ENCODE data around the gene TBCCD1. TPM values are rescaled to one million over a fixed set of nuclear protein-coding genes. Genes with fewer than 3 reads are reported as not detected.
"Not testable (repeated sequence)": the region's sequence is repeated elsewhere in the genome, so short reads cannot be mapped to it uniquely, and the experiment has no call there.

The TBCCD1 gene
- total RNA-seq, 2 experiments from 2014 or later: 7.6 to 8.1 TPM

DNA sequence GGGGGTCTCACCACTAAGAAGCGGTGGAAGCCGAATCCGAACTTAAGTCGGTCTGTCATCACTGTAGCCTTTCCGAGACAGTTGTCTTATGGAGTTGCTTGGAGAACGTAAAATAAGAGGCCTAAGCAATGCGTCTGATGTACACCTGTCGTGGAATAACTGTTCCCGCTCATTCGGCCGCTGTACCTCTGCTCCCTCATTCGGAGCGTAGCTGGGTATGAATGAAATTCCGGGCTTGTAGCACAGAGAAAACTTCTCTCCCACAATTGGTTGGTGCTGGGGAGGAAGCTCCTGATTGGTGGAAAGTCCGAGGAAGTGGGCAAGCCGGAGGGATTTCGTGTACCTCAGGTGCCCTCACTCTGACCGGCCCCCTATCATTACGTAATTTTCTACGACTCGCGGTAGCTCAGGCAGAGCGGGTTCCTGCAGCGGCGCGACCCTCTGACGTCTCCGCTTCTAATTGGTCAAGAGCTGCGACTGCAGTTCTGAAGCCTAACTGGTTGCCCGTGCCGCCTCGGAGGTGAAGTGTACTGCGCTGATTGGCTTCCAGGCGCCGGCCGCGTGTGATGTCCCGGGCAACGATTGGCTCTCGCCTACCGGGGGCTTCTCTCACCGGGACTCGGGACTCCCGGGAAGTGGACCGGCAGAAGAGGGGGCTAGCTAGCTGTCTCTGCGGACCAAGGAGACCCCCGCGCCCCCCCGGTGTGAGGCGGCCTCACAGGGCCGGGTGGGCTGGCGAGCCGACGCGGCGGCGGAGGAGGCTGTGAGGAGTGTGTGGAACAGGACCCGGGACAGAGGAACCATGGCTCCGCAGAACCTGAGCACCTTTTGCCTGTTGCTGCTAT lies 3.2 kb upstream of the TBCCD1 start, which contains the start of gene DNAJB11:
Gene DNAJB11 (plus strand): TSS at position 625 of the 845 bp plus-strand sequence. CDS start 178 bp downstream, at position 803.
- Histone ChIP-seq H3K27ac (ENCODE audit: low read depth in 1 of 2, low read length in 2 of 2) (peak within 1 kb of the TSS; percentile 90 to 94), H3K36me3 (ENCODE audit: insufficient read depth, low read length) (peaks cover 26% of the 10 kb centered on the region), H3K4me3 (ENCODE audit: low read length) (peak within 1 kb of the TSS; percentile 79), H3K4me1 (ENCODE audit: insufficient read depth, low read length) (peaks cover 37% of the 10 kb centered on the region), H3K27me3 (ENCODE audit: control insufficient read depth in 1 of 2, insufficient read depth in 2 of 2, low read length in 2 of 2) (no peaks in the 10 kb centered on the region), H3K9me3 (ENCODE audit: control insufficient read depth in 1 of 2, insufficient read depth in 1 of 2, low read length in 2 of 2) (no peaks in the 10 kb centered on the region)
- H3K36me3 Mint-ChIP-seq (ENCODE audit: low read depth): peaks cover 62% of the 10 kb centered on the region
- TF ChIP-seq, protein P1, sequence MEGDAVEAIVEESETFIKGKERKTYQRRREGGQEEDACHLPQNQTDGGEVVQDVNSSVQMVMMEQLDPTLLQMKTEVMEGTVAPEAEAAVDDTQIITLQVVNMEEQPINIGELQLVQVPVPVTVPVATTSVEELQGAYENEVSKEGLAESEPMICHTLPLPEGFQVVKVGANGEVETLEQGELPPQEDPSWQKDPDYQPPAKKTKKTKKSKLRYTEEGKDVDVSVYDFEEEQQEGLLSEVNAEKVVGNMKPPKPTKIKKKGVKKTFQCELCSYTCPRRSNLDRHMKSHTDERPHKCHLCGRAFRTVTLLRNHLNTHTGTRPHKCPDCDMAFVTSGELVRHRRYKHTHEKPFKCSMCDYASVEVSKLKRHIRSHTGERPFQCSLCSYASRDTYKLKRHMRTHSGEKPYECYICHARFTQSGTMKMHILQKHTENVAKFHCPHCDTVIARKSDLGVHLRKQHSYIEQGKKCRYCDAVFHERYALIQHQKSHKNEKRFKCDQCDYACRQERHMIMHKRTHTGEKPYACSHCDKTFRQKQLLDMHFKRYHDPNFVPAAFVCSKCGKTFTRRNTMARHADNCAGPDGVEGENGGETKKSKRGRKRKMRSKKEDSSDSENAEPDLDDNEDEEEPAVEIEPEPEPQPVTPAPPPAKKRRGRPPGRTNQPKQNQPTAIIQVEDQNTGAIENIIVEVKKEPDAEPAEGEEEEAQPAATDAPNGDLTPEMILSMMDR (IDR thresholded peaks at IDR 0.05): no peak
- H3K27me3 Mint-ChIP-seq: no peaks in the 10 kb centered on the region
- peak within 1 kb of the TSS; percentile 94 for H3K27ac Mint-ChIP-seq
- ChIA-PET CTCF (interaction anchor here (1.1 to 2.2 kb wide), 6 partner anchors 30 to 633 kb away, joined by 4 to 9 read pairs (median 5); partner anchors contain the start of genes RPL39L and TRA2B), POLR2A (interaction anchor here (0.7 to 3.0 kb wide), 21 partner anchors 9 to 1175 kb away, joined by 3 to 59 read pairs (median 5); partner anchors contain the start of genes BCL6, EIF4A2, RFC4 and RPL39L)
- intact Hi-C loops (cut with DNase I, micrococcal nuclease): loop anchor here (1.0 to 10.0 kb wide), 7 partner anchors 212 to 983 kb away; partner anchors contain the start of genes EIF4A2 (in 2 of the 2), RFC4 (in 2 of the 2), SENP2 (in 1 of the 2) and ST6GAL1 (in 1 of the 2)
- peak; percentile 91 to 100 (median 97) for DNase-seq
- peak; percentile 83 for ATAC-seq (ENCODE audit: poor library complexity)
- H3K9me3 Mint-ChIP-seq: no peaks in the 10 kb centered on the region
- peaks cover 69% of the 10 kb centered on the region for H3K4me1 Mint-ChIP-seq (ENCODE audit: low read depth)
- peak within 1 kb of the TSS; percentile 99 for H3K4me3 Mint-ChIP-seq

DNA sequence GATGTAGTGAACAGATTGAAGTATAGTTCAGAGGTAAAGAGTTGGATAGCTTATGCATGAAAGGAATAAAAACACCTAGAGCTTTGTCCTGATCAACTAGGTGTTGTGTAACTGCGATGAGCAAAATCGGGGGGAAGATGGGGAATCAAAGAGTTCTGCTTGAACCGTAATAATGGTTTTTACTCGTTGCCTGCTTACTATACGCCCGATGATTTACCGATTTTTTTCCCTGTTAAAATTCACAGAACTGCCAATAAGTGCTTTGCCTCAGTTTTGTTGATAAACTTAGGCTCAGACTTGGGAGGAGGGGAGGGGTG lies 2.6 kb upstream of the TBCCD1 start:
- peaks cover 21% of the 10 kb centered on the region for H3K36me3 ChIP-seq (ENCODE audit: insufficient read depth, low read length)
- TF ChIP-seq, protein P1 (IDR thresholded peaks at IDR 0.05): no peak
- peaks cover 58% of the 10 kb centered on the region for H3K36me3 Mint-ChIP-seq (ENCODE audit: low read depth)
- peaks cover 69% of the 10 kb centered on the region for H3K4me1 Mint-ChIP-seq (ENCODE audit: low read depth)
- H3K27ac Mint-ChIP-seq: peak overlapping the region; percentile 94
- H3K4me1 ChIP-seq (ENCODE audit: insufficient read depth, low read length): peaks cover 37% of the 10 kb centered on the region
- peak overlapping the region; percentile 99 for H3K4me3 Mint-ChIP-seq
- no peak for DNase-seq
- H3K4me3 ChIP-seq (ENCODE audit: low read length): peak overlapping the region; percentile 79
- ChIA-PET CTCF (interaction anchor here (1.1 to 2.2 kb wide), 6 partner anchors 29 to 632 kb away, joined by 4 to 9 read pairs (median 5); partner anchors contain the start of genes RPL39L and TRA2B), POLR2A (interaction anchor here (0.7 to 3.0 kb wide), 19 partner anchors 10 to 1176 kb away, joined by 3 to 59 read pairs (median 5); partner anchors contain the start of genes BCL6, EIF4A2, RFC4 and RPL39L)
- peak overlapping the region; percentile 76 to 90 for H3K27ac ChIP-seq (ENCODE audit: low read depth in 1 of 2, low read length in 2 of 2)
- ATAC-seq (ENCODE audit: poor library complexity): no peak
- intact Hi-C loops (cut with DNase I, micrococcal nuclease): loop anchor here (1.0 to 10.0 kb wide), 7 partner anchors 213 to 982 kb away; partner anchors contain the start of genes EIF4A2 (in 2 of the 2), RFC4 (in 2 of the 2), SENP2 (in 1 of the 2) and ST6GAL1 (in 1 of the 2)
- no peaks in the 10 kb centered on the region for H3K9me3 ChIP-seq (ENCODE audit: control insufficient read depth in 1 of 2, insufficient read depth in 1 of 2, low read length in 2 of 2)
- no peaks in the 10 kb centered on the region for H3K27me3 Mint-ChIP-seq
- H3K27me3 ChIP-seq (ENCODE audit: control insufficient read depth in 1 of 2, insufficient read depth in 2 of 2, low read length in 2 of 2): no peaks in the 10 kb centered on the region
- H3K9me3 Mint-ChIP-seq: no peaks in the 10 kb centered on the region

DNA sequence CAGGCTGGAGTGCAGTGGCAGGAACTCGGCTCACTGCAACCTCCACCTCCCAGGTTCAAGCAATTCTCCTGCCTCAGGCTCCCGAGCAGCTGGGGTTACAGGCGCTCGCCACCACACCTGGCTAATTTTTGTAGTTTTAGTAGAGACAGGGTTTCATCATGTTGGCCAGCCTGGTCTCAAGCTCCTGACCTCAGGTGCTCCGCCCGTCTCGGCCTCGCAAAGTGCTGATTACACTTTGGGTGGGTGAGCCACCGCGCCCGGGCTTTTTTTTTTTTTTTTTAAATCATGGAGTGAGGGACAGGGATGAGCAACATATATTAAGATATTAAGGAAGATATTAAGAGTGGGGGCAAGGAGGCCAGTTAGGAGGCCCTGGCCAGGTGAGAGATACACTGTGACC lies 2.2 kb upstream of the TBCCD1 start:
- H3K9me3 Mint-ChIP-seq: not testable (repeated sequence)
- H3K4me3 ChIP-seq (ENCODE audit: low read length): peak overlapping the region; percentile 79

More for the DNA sequence above, 2.2 kb upstream of the TBCCD1 start:
- ATAC-seq (ENCODE audit: poor library complexity); H3K27me3 ChIP-seq (ENCODE audit: control insufficient read depth in 1 of 2, insufficient read depth in 2 of 2, low read length in 2 of 2); H3K9me3 ChIP-seq (ENCODE audit: control insufficient read depth in 1 of 2, insufficient read depth in 1 of 2, low read length in 2 of 2); H3K27me3 Mint-ChIP-seq; intact Hi-C loops (cut with DNase I, micrococcal nuclease): not testable (repeated sequence)
- ChIA-PET POLR2A (interaction anchor here (0.6 to 2.0 kb wide), 4 partner anchors 214 to 631 kb away, joined by 3 to 7 read pairs (median 4); partner anchors contain the start of genes EIF4A2, RPL39L and TRA2B), CTCF (interaction anchor here (1.7 to 2.2 kb wide), 3 partner anchors 46 to 632 kb away, joined by 4 to 9 read pairs (median 6); partner anchors contain the start of gene TRA2B)
- Mint-ChIP-seq H3K27ac (peak overlapping the region; percentile 94), H3K4me3 (peak overlapping the region; percentile 99), H3K36me3 (ENCODE audit: low read depth) (peaks cover 54% of the 10 kb centered on the region), H3K4me1 (ENCODE audit: low read depth) (peaks cover 69% of the 10 kb centered on the region)
- H3K27ac ChIP-seq (ENCODE audit: low read depth in 1 of 2, low read length in 2 of 2): peak overlapping the region in 1 of 2 donors; percentile 90
- peaks cover 18% of the 10 kb centered on the region for H3K36me3 ChIP-seq (ENCODE audit: insufficient read depth, low read length)
- peaks cover 37% of the 10 kb centered on the region for H3K4me1 ChIP-seq (ENCODE audit: insufficient read depth, low read length)
- DNase-seq: peak in 1 of 14 experiments; percentile 18
